HEK293T (cell line): Measurements from ENCODE around the gene COASY.

ENCODE experiments used
- CTCF ChIA-PET: fragments of 350-600 bp; formaldehyde crosslinking; extraction: SDS; loops from one replicate; lab custom pipeline; 2021; ENCODE audit warnings: antibody characterized with exemption, inconsistent platforms; lab: Yijun Ruan, JAX
- POLR2A ChIA-PET: fragments of 350-600 bp; formaldehyde crosslinking; extraction: SDS; loops from one replicate; lab custom pipeline; 2020; ENCODE audit warnings: antibody characterized with exemption, inconsistent platforms; lab: Yijun Ruan, JAX
- DNase-seq: peaks from one replicate; pipeline ENCODE4 v3.0.0; 2012; ENCODE audit warnings: mixed read lengths; ENCODE audit errors: extremely low spot score
- ARNT ChIP-seq: fragments of 450-650 bp; IDR thresholded peaks from 2 replicates; pipeline ENCODE4 v1.6.1; 2017; ENCODE audit warnings: mild to moderate bottlenecking
- BHLHE40 ChIP-seq: fragments of 450-650 bp; IDR thresholded peaks from 2 replicates; pipeline ENCODE4 v1.6.1; 2016; ENCODE audit warnings: mild to moderate bottlenecking, moderate library complexity, borderline replicate concordance
- CTBP1 ChIP-seq: fragments of 450-650 bp; IDR thresholded peaks from 2 replicates; pipeline ENCODE4 v1.6.1; 2016; ENCODE audit warnings: borderline replicate concordance
- ELF4 ChIP-seq: fragments of 450-650 bp; IDR thresholded peaks from 2 replicates; pipeline ENCODE4 v1.6.1; 2017; ENCODE audit warnings: antibody characterized with exemption
- FOXA1 ChIP-seq: fragments of 450-650 bp; IDR thresholded peaks from 2 replicates; pipeline ENCODE4 v1.6.1; 2016; ENCODE audit warnings: mild to moderate bottlenecking
- FOXK2 ChIP-seq: fragments of 450-650 bp; IDR thresholded peaks from 2 replicates; pipeline ENCODE4 v1.6.1; 2016; ENCODE audit warnings: mild to moderate bottlenecking
- FOXM1 ChIP-seq: fragments of 450-650 bp; IDR thresholded peaks from 2 replicates; pipeline ENCODE4 v1.6.1; 2017; ENCODE audit warnings: mild to moderate bottlenecking, borderline replicate concordance
- HDGF ChIP-seq: fragments of 450-650 bp; IDR thresholded peaks from 2 replicates; pipeline ENCODE4 v1.6.1; 2017; ENCODE audit warnings: antibody characterized with exemption, borderline replicate concordance
- L3MBTL2 ChIP-seq: fragments of 450-650 bp; conservative IDR thresholded peaks from 2 replicates; pipeline ENCODE4 v1.6.1; 2016; ENCODE audit warnings: mild to moderate bottlenecking
- LEF1 ChIP-seq: fragments of 450-650 bp; IDR thresholded peaks from 2 replicates; pipeline ENCODE4 v1.6.1; 2017; ENCODE audit warnings: mild to moderate bottlenecking, borderline replicate concordance
- NFRKB ChIP-seq: fragments of 450-650 bp; IDR thresholded peaks from 2 replicates; pipeline ENCODE4 v1.6.1; 2016; ENCODE audit warnings: mild to moderate bottlenecking, moderate library complexity
- SP1 ChIP-seq: fragments of 450-650 bp; IDR thresholded peaks from 2 replicates; pipeline ENCODE4 v1.6.1; 2017
- SUZ12 ChIP-seq: fragments of 450-650 bp; IDR thresholded peaks from 2 replicates; pipeline ENCODE4 v1.6.1; 2016; ENCODE audit warnings: mild to moderate bottlenecking
- TARDBP ChIP-seq: fragments of 450-650 bp; IDR thresholded peaks from 2 replicates; pipeline ENCODE4 v1.6.1; 2016
- ZNF384 ChIP-seq: fragments of 450-650 bp; IDR thresholded peaks from 2 replicates; pipeline ENCODE4 v1.6.1; 2016
- TF ChIP-seq, protein P1 (sequence below): fragments of 450-650 bp; IDR thresholded peaks from 2 replicates; pipeline ENCODE4 v1.6.1; 2016

Gene COASY

DNA sequence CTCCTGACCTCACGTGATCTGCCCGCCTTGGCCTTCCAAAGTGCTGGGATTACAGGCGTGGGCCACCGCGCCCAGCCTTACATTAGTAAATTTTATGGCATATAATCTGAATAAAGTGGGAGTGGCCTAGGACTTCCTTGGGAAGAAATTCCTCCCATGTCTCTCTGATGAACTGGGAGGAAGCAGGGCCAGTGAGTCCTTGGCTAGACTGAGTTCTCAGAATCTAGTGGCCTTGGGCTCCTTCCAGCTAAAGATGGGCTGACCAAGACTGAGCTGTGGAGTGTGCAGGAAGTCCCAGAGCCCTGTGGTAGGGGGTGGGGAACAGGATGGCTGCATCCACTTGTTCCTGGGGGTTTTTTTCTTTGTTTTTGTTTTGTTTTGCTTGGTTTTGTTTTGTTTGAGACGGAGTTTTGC, 35.9 kb upstream of the COASY start:
- TF ChIP-seq FOXK2 (no peak), FOXM1 (no peak), SP1 (no peak), NFRKB (no peak), CTBP1 (no peak), ZNF384 (no peak), L3MBTL2 (no peak), FOXA1 (no peak), SUZ12 (no peak), HDGF (no peak), ELF4 (no peak)
- TF ChIP-seq, protein P1, sequence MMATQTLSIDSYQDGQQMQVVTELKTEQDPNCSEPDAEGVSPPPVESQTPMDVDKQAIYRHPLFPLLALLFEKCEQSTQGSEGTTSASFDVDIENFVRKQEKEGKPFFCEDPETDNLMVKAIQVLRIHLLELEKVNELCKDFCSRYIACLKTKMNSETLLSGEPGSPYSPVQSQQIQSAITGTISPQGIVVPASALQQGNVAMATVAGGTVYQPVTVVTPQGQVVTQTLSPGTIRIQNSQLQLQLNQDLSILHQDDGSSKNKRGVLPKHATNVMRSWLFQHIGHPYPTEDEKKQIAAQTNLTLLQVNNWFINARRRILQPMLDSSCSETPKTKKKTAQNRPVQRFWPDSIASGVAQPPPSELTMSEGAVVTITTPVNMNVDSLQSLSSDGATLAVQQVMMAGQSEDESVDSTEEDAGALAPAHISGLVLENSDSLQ, result no peak
- DNase-seq, result no peak
- ChIA-PET CTCF (no interaction called here), POLR2A (interaction anchor here (1.7 kb wide), 1 partner anchor 10 kb away, joined by 6 read pairs; the partner anchor contains the start of gene NAGLU)

- ChIA-PET CTCF (interaction anchor here (0.5 to 1.8 kb wide), 12 partner anchors 8 to 1049 kb away, joined by 3 to 21 read pairs (median 4); partner anchors contain the start of genes CAVIN1 and NAGLU), POLR2A (interaction anchor here (0.7 to 1.0 kb wide), 2 partner anchors 8 to 152 kb away, joined by 3 to 7 read pairs; partner anchors contain the start of gene NAGLU)
- TF ChIP-seq BHLHE40, result no peak
- TF ChIP-seq FOXA1, result no peak
- TF ChIP-seq LEF1, result no peak
- TF ChIP-seq, protein P1, result no peak
- no peak for TF ChIP-seq L3MBTL2
- no peak for TF ChIP-seq ELF4
- no peak for TF ChIP-seq SP1
- no peak for TF ChIP-seq TARDBP
- TF ChIP-seq CTBP1, result no peak
- TF ChIP-seq SUZ12, result no peak
- no peak for TF ChIP-seq NFRKB
- TF ChIP-seq FOXM1, result no peak
- no peak for TF ChIP-seq HDGF
- DNase-seq, result no peak
These were observed 34.0 kb upstream of the COASY start for GRCh38 chr17:42527932-42528331.

- POLR2A ChIA-PET, result no interaction called here
- no peak for DNase-seq
- CTCF ChIA-PET, result interaction anchor here (0.6 to 1.7 kb wide), 2 partner anchors 11 to 1142 kb away, joined by 3 to 11 read pairs; no protein-coding TSS in a partner anchor
- TF ChIP-seq FOXA1, result no peak
- no peak for TF ChIP-seq SP1
- TF ChIP-seq SUZ12, result no peak
- TF ChIP-seq BHLHE40, result no peak
- no peak for TF ChIP-seq FOXK2
- no peak for TF ChIP-seq NFRKB
These were observed 32.9 kb upstream of the COASY start for GRCh38 chr17:42529061-42529460.

DNA sequence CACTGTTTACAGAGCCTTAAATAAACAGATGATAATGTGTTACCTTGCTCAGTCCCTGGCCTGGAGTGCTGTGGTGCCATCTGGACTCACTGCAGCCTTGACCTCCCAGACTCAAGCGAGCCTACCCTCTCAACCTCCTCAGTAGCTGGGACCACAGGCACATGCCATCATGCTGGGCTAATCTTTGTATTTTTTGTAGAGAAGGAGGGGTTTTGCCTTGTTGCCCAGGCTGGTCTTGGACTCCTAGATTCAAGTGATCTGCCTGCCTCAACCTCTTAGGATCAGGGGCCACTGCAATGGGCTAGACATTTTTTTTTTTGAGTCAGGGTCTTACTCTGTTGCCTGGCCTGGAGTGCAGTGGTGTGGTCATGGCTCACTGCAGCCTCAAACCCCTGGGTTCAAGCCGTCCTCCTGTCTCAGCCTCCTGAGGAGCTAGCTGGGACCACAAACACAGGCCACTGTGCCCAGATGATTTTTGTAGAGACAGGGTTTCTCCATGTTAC, 30.9 kb upstream of the COASY start:
- CTCF ChIA-PET, result interaction anchor here (0.5 to 1.1 kb wide), 2 partner anchors 92 to 232 kb away, joined by 3 to 4 read pairs; no protein-coding TSS in a partner anchor
- POLR2A ChIA-PET, result no interaction called here
- no peak for DNase-seq
- no peak for TF ChIP-seq BHLHE40
- TF ChIP-seq FOXK2, result no peak
- TF ChIP-seq FOXM1, result no peak
- no peak for TF ChIP-seq ARNT
- TF ChIP-seq, protein P1, result no peak
- no peak for TF ChIP-seq NFRKB
- TF ChIP-seq HDGF, result no peak
- no peak for TF ChIP-seq LEF1
- TF ChIP-seq L3MBTL2, result no peak
- no peak for TF ChIP-seq ELF4
- TF ChIP-seq CTBP1, result no peak

DNA sequence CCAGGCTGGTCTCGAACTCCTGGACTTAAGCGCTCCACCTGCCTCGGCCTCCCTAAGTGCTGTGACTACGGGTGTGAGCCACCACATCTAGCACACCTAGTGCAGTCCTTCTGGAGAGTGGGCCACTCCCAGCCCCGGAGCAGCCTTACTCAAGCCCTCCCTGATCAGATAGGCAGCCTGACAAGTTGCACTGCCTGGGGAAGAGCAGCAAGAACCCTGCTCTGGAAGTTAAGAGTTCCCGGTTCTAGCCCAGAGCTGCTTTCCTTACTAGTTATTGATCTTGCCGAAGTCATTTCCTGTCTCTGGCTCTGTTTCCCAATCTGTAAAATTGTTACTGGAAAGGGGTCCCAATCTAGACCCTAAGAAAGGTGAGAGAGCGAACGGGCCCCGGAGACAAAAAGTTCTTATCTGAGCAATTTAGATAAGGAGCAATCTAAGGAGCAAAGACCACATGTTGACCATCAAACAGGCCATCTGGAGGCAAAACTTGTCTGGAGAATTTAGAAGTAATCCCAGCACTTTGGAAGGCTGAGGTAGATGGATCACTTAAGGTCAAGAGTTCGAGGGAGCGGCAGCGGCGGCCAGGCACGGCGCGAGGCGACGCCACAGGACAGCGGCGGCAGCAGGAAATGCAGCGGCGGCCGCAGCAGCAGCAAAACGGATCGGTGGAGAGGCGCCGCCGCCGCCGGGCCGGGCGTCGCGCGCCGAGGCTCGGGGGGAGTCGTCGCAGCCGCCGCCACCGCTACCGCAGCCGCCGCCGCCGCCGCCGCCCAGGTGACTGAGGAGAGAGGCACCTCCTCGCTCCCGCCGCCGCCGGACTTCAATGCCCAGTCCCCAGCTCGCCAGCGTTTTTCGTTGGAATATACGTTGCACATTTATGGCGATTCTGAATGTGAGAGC, 30.2 kb upstream of the COASY start:
- TF ChIP-seq FOXM1 (0 out of 2 replicates have a peak, but pooled peaks have one; percentile 40), ZNF384 (no peak)
- POLR2A ChIA-PET, result interaction anchor here (0.7 to 1.2 kb wide), 4 partner anchors 10 to 241 kb away, joined by 3 to 7 read pairs (median 3); partner anchors contain the start of genes CAVIN1 and VPS25
- DNase-seq, result peak; percentile 60
- CTCF ChIA-PET, result interaction anchor here (0.6 to 1.0 kb wide), 2 partner anchors 12 to 25 kb away, joined by 3 to 5 read pairs; no protein-coding TSS in a partner anchor
